SJCRH30 (cell line): Measurements from ENCODE around the gene ZNF606. TPM values are rescaled to one million over a fixed set of nuclear protein-coding genes. Genes with fewer than 3 reads are reported as not detected.
"Not testable (repeated sequence)": the region's sequence is repeated elsewhere in the genome, so short reads cannot be mapped to it uniquely, and the experiment has no call there.

Experiments
- DNase-seq, 2 experiments: peaks; one replicate each; pipeline ENCODE4 v3.0.0-alpha.2; 2015 to 2020
- H3K27ac ChIP-seq: fragments of 250-450 bp; sonication (Bioruptor Pico); 2 replicates; pipeline ENCODE4 v1.5.1; 2020; ENCODE audit warnings: mild to moderate bottlenecking, moderate library complexity
- H3K27me3 ChIP-seq: fragments of 250-450 bp; sonication (Bioruptor Pico); 2 replicates; pipeline ENCODE4 v1.5.1; 2020; ENCODE audit warnings: mild to moderate bottlenecking, moderate library complexity
- H3K36me3 ChIP-seq: fragments of 250-450 bp; sonication (Bioruptor Pico); 2 replicates; pipeline ENCODE4 v1.5.1; 2020; ENCODE audit warnings: mild to moderate bottlenecking, moderate library complexity
- H3K4me1 ChIP-seq: fragments of 250-450 bp; sonication (Bioruptor Pico); 2 replicates; pipeline ENCODE4 v1.5.1; 2020; ENCODE audit warnings: mild to moderate bottlenecking, moderate library complexity
- H3K4me3 ChIP-seq: fragments of 250-450 bp; sonication (Bioruptor Pico); 2 replicates; pipeline ENCODE4 v1.5.1; 2020; ENCODE audit warnings: mild to moderate bottlenecking, moderate library complexity
- H3K9me3 ChIP-seq: fragments of 250-450 bp; sonication (Bioruptor Pico); replicated peaks from 2 replicates; pipeline ENCODE4 v1.5.1; 2020; ENCODE audit warnings: mild to moderate bottlenecking, moderate library complexity
- total RNA-seq: library from RNA; depleted of rRNA; stranded (reverse); fragments of >200 nt; shearing (Covaris generic); gene quantifications from 2 replicates; pipeline ENCODE4 v1.2.3, GENCODE V29; 2014

The ZNF606 gene
- total RNA-seq, 1 experiment from 2014 or later = 12.6 TPM

DNA sequence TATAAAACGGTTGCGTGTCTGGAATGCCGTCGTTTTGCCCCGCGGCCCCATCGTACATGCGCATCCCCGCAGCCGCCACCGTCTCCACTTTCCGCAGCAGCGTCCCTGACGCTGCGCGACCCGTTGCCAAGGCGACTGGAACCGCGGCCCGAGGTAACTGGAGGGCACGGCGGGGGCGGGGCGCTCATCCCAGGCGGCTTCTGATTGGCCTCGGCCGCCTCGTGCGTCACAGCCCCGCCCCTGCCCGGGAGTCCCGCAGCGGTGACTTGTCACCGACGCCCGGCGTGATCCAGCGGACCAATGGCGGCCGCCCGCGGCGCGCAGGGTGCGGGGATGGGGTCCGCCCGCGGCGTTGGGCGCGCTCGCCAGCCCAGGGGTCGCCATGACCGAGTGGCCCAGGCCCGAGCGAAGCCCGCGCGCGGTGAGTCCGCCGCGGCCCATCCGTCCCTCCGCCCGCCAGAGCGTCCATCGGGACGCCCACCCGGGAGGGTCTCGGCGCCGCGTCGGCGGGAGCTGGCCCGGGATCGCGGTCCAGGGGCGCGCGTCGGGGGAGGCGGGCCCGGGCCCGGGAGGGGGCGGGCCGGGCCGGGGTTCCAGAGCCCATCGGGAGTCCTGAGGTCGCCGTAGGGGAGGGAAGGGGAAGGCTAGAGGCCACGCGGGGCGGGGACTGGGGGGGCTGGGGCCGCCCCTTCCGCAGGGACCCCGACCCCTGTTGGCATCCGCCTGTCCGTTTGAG, 31.3 kb upstream of the ZNF606 start, which contains the start of gene ZSCAN1:
Gene ZSCAN1 (plus strand): TSS at position 285 of the 736 bp plus-strand sequence. CDS start 3,812 bp downstream, outside the sequence.
- Histone ChIP-seq H3K27ac (no peak within 1 kb of the TSS), H3K27me3 (no peaks in the 10 kb centered on the region), H3K9me3 (no peaks in the 10 kb centered on the region), H3K4me1 (no peaks in the 10 kb centered on the region), H3K36me3 (no peaks in the 10 kb centered on the region), H3K4me3 (peak within 1 kb of the TSS; percentile 36; the same call in 1 of the 2 replicates)
- DNase-seq = peak; percentile 50 to 61

- Histone ChIP-seq H3K27me3 (no peaks in the 10 kb centered on the region), H3K4me1 (no peaks in the 10 kb centered on the region), H3K36me3 (no peaks in the 10 kb centered on the region), H3K27ac (no peak overlapping the region), H3K9me3 (no peaks in the 10 kb centered on the region), H3K4me3 (no peak overlapping the region)
- no peak for DNase-seq
Measured at GRCh38 chr19:58024661-58025060, 22.0 kb upstream of the ZNF606 start.

GRCh38 chr19:58022283-58022660, 19.7 kb upstream of the ZNF606 start:
- Histone ChIP-seq H3K4me1 (no peaks in the 10 kb centered on the region), H3K27ac (no peak overlapping the region), H3K4me3 (no peak overlapping the region), H3K9me3 (no peaks in the 10 kb centered on the region), H3K27me3 (no peaks in the 10 kb centered on the region), H3K36me3 (no peaks in the 10 kb centered on the region)
- no peak for DNase-seq

DNA sequence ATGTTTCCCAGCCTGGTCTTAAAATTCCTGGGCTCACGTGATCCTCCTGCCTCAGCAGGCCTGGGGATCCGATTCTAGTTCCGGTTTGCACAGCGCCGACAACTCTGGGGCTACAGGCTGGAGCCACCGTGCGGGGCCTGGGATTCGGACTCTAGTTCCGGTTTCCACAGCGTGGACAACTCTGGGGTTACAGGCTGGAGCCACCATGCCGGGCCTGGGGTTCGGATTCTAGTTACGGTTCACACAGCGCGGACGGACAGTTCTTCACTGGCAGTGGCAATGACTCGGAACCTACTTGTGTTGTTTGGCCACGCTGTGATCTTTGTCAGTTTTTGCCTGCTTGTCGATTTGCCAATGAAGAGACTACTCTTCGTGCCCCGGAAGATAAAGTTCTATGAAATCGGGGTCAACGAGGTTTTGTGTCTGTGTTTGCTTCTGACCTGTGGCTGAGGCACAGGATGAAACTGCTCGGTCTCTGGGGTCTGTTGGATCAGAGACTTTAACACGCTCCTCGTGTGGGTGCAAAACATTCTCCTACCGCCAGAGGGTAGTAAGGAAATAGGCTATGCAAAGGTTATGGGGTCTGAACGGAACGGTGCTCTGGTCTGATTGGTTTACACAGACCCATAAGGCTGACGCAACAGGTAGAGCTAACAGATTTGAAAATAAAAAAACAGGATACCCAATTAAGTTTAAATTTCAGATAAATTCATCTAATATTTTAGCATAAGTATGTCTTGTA, 19.1 kb upstream of the ZNF606 start:
- no peak overlapping the region for H3K4me3 ChIP-seq
- H3K36me3 ChIP-seq = no peaks in the 10 kb centered on the region
- H3K27ac ChIP-seq = no peak overlapping the region
- H3K4me1 ChIP-seq = no peaks in the 10 kb centered on the region
- no peaks in the 10 kb centered on the region for H3K27me3 ChIP-seq
- DNase-seq = peak; percentile 36 to 53
- no peaks in the 10 kb centered on the region for H3K9me3 ChIP-seq

DNA sequence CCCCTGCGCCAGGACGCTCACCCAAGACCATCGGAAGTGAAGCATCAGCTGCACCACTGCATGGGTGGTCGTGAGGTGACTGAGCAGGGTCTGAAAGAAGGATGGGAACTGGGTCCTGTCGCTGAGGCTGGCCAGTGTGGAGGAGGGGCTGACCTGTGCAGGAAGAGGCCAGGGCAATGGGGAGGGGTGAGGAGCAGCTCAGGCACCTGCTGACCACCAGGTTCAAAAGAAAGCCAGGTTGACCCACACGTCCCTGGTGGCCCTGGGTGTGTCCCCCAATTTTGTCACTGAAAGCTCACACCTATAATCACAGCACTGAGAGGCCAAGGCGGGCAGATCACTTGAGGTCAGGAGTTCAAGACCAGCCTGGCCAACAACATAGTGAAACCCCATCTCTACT, 17.5 kb upstream of the ZNF606 start:
- Histone ChIP-seq H3K36me3 (no peaks in the 10 kb centered on the region), H3K9me3 (no peaks in the 10 kb centered on the region), H3K4me1 (no peaks in the 10 kb centered on the region), H3K27ac (no peak overlapping the region), H3K4me3 (no peak overlapping the region), H3K27me3 (no peaks in the 10 kb centered on the region)
- no peak for DNase-seq

DNA sequence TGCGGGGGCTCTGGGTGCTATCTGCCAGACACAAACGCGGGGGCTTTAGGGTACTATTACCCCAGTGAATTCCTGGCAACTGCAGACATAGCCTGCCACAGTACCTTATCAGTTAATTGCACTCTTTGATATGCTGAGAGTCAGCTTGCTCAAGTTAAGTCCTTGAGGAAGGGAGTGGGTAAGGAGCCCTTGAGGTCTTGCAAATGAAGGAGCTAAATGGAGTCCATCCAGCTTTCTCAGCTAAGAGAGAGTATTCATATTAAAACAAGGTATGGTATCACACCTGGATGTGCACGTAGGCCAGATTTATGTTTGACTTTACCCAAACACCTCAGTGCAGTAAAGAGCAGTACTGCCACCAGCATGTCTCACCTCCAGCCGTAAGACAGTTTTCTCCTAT, 11.5 kb upstream of the ZNF606 start:
- Histone ChIP-seq H3K4me1 (no peaks in the 10 kb centered on the region), H3K9me3 (no peaks in the 10 kb centered on the region), H3K4me3 (no peak overlapping the region), H3K27me3 (no peaks in the 10 kb centered on the region), H3K27ac (no peak overlapping the region), H3K36me3 (no peaks in the 10 kb centered on the region)
- no peak for DNase-seq

DNA sequence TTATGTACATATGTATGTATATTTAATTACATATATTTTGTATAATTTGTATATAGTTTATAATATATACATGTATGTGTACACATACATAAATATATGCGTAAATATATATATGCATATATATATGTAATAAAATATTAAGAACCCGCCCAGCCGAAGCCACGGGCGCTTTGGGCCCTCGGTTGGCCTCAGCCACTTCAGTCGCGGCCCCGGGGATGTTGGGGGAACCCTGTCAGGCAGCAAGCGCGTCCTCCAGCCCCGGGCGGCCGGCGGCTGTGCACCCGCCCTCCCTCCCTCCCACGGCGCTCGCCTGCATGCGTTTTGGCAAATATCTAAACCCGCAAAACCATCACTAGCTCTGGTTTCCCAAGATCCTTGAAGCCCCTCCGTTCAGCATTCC, 7.9 kb upstream of the ZNF606 start:
- Histone ChIP-seq H3K4me1 (no peaks in the 10 kb centered on the region), H3K9me3 (no peaks in the 10 kb centered on the region), H3K27me3 (no peaks in the 10 kb centered on the region), H3K4me3 (peak overlapping the region; percentile 61), H3K36me3 (peaks cover 6% of the 10 kb centered on the region), H3K27ac (no peak overlapping the region)
- DNase-seq = no peak

GRCh38 chr19:58009666-58010301, 7.2 kb upstream of the ZNF606 start:
- no peaks in the 10 kb centered on the region; the same call in 1 of the 2 replicates for H3K9me3 ChIP-seq
- peaks cover 6% of the 10 kb centered on the region for H3K36me3 ChIP-seq
- H3K27me3 ChIP-seq = no peaks in the 10 kb centered on the region
- H3K4me1 ChIP-seq = no peaks in the 10 kb centered on the region
- peak; percentile 90 to 92 for DNase-seq
- peak overlapping the region; percentile 48 for H3K27ac ChIP-seq
- H3K4me3 ChIP-seq = peak overlapping the region; percentile 61

GRCh38 chr19:58009301-58009665, 6.7 kb upstream of the ZNF606 start:
- Histone ChIP-seq H3K4me3 (peak overlapping the region; percentile 61), H3K4me1 (no peaks in the 10 kb centered on the region), H3K36me3 (peaks cover 6% of the 10 kb centered on the region), H3K27me3 (no peaks in the 10 kb centered on the region), H3K27ac (peak overlapping the region; percentile 48; the same call in 1 of the 2 replicates), H3K9me3 (no peaks in the 10 kb centered on the region; the same call in 1 of the 2 replicates)
- DNase-seq = no peak

GRCh38 chr19:58008877-58009276, 6.3 kb upstream of the ZNF606 start:
- H3K36me3 ChIP-seq, H3K27me3 ChIP-seq, H3K9me3 ChIP-seq, H3K27ac ChIP-seq, DNase-seq, H3K4me1 ChIP-seq: not testable (repeated sequence)
- peak overlapping the region; percentile 61 for H3K4me3 ChIP-seq

DNA sequence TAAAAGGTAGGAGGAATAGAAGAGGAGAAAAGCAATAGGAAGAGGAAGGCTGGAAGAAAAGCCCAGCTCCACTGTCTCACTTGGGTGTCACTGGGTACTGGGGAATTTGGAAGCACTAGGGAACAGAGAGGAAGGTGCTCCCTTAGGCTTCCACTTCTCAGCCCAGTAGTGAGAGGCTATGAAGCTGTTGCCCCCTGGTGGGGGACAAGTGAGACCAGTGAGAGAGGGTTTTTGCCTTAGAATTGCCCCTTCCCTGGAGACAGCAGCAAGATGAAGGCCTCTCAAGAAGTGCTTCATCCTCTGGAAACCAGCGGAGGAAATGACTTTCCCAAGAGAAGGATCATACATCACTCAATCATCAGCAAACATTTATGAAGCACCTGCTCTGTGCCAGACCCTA, 4.7 kb upstream of the ZNF606 start:
- no peaks in the 10 kb centered on the region for H3K4me1 ChIP-seq
- peaks cover 6% of the 10 kb centered on the region for H3K36me3 ChIP-seq
- H3K9me3 ChIP-seq = no peaks in the 10 kb centered on the region; the same call in 1 of the 2 replicates
- no peak overlapping the region for H3K4me3 ChIP-seq
- no peak overlapping the region for H3K27ac ChIP-seq
- peak in 1 of 2 experiments; percentile 26 for DNase-seq
- H3K27me3 ChIP-seq = no peaks in the 10 kb centered on the region

GRCh38 chr19:58003174-58003828, 681 bp upstream of the ZNF606 start:
- Histone ChIP-seq H3K9me3 (peaks cover 2% of the 10 kb centered on the region; the same call in 1 of the 2 replicates), H3K36me3 (peaks cover 35% of the 10 kb centered on the region)

GRCh38 chr19:58001895-58002369, 688 bp downstream of the ZNF606 start:
- peak in 1 of 2 experiments; percentile 8 for DNase-seq

More at GRCh38 chr19:58003174-58003828, 681 bp upstream of the ZNF606 start:
- H3K4me3 ChIP-seq = peak overlapping the region; percentile 85
- no peak for DNase-seq
- no peaks in the 10 kb centered on the region for H3K27me3 ChIP-seq
- no peaks in the 10 kb centered on the region for H3K4me1 ChIP-seq
- peak overlapping the region; percentile 87 for H3K27ac ChIP-seq

DNA sequence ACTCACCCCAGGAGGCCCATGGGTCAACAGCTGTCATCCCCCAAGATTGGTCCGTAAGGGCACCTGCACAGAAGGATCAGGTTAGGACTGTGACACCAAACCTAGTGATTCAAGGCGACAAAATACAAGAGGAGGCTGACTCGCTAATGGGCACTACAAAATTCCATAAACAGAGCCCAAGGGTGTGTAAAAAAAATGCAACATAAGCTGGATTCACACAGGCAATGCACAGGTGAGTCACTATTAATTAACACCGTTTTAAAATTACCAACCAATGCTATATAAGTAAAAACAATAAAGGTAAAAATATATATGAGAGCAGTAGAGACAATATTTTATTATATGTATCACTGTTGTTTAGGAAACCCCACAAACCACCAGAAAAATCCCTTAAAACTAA, 1.9 kb downstream of the ZNF606 start:
- no peak overlapping the region for H3K27ac ChIP-seq
- no peaks in the 10 kb centered on the region for H3K4me1 ChIP-seq
- peaks cover 49% of the 10 kb centered on the region for H3K36me3 ChIP-seq
- no peak for DNase-seq
- H3K9me3 ChIP-seq = peaks cover 5% of the 10 kb centered on the region; the same call in 1 of the 2 replicates
- no peak overlapping the region for H3K4me3 ChIP-seq
- H3K27me3 ChIP-seq = no peaks in the 10 kb centered on the region

More at GRCh38 chr19:58001895-58002369, 688 bp downstream of the ZNF606 start:
- Histone ChIP-seq H3K27ac (peak overlapping the region; percentile 87), H3K36me3 (peaks cover 49% of the 10 kb centered on the region), H3K9me3 (peaks cover 5% of the 10 kb centered on the region; the same call in 1 of the 2 replicates), H3K4me3 (peak overlapping the region; percentile 85), H3K27me3 (no peaks in the 10 kb centered on the region), H3K4me1 (no peaks in the 10 kb centered on the region)
